H9 (cell line): Measurements from ENCODE around the gene TNXB. TPM values are rescaled to one million over a fixed set of nuclear protein-coding genes. Genes with fewer than 3 reads are reported as not detected.

Experiments used
- DNase-seq: peaks from one replicate; pipeline ENCODE4 v3.0.0-alpha.2; 2017
- H2AFZ ChIP-seq: one replicate; pipeline ENCODE4 v1.6.1; 2013; ENCODE audit warnings: mild to moderate bottlenecking, low read length, control low read depth, moderate library complexity
- H2AK5ac ChIP-seq: 2 replicates; pipeline ENCODE4 v1.6.1; 2013; ENCODE audit warnings: low read length, control low read depth, mixed read lengths; ENCODE audit not compliant: insufficient read length
- H2BK120ac ChIP-seq: one replicate; pipeline ENCODE4 v1.6.1; 2013; ENCODE audit warnings: low read depth, mild to moderate bottlenecking, low read length, control low read depth, inconsistent platforms; ENCODE audit not compliant: poor library complexity, severe bottlenecking
- H2BK12ac ChIP-seq: 2 replicates; pipeline ENCODE4 v1.6.1; 2013; ENCODE audit warnings: low read length, control low read depth, mixed read lengths, low read depth; ENCODE audit not compliant: insufficient read length
- H2BK15ac ChIP-seq: 2 replicates; pipeline ENCODE4 v1.6.1; 2013; ENCODE audit warnings: low read depth, low read length, control low read depth
- H2BK20ac ChIP-seq: one replicate; pipeline ENCODE4 v1.6.1; 2013; ENCODE audit warnings: low read depth, mild to moderate bottlenecking, low read length, control low read depth, inconsistent platforms; ENCODE audit not compliant: poor library complexity, severe bottlenecking
- H2BK5ac ChIP-seq: 2 replicates; pipeline ENCODE4 v1.6.1; 2013; ENCODE audit warnings: low read length, control low read depth, mixed read lengths; ENCODE audit not compliant: insufficient read length
- H3K14ac ChIP-seq: 2 replicates; pipeline ENCODE4 v1.6.1; 2013; ENCODE audit warnings: low read length, control low read depth; ENCODE audit not compliant: insufficient read depth
- H3K18ac ChIP-seq: 2 replicates; pipeline ENCODE4 v1.6.1; 2013; ENCODE audit warnings: low read depth, mild to moderate bottlenecking, mixed read lengths, low read length, control low read depth; ENCODE audit not compliant: insufficient read length
- H3K23ac ChIP-seq: 2 replicates; pipeline ENCODE4 v1.6.1; 2013; ENCODE audit warnings: low read length, control low read depth, mixed read lengths, low read depth; ENCODE audit not compliant: insufficient read length
- H3K23me2 ChIP-seq: 2 replicates; pipeline ENCODE4 v1.6.1; 2013; ENCODE audit warnings: low read depth, mild to moderate bottlenecking, mixed read lengths, low read length, control low read depth; ENCODE audit not compliant: insufficient read length, poor library complexity, severe bottlenecking
- H3K27ac ChIP-seq: 2 replicates; pipeline ENCODE4 v1.5.1; 2013; ENCODE audit warnings: low read length, control low read depth, mixed read lengths, low read depth; ENCODE audit not compliant: insufficient read length
- H3K27me3 ChIP-seq: 2 replicates; pipeline ENCODE4 v1.6.1; 2013; ENCODE audit warnings: low read length, control low read depth, inconsistent platforms; ENCODE audit not compliant: insufficient read depth
- H3K4ac ChIP-seq: 2 replicates; pipeline ENCODE4 v1.6.1; 2013; ENCODE audit warnings: low read depth, mild to moderate bottlenecking, control low read depth, inconsistent platforms, low read length, moderate library complexity
- H3K4me1 ChIP-seq: 2 replicates; pipeline ENCODE4 v1.6.1; 2013; ENCODE audit warnings: low read length, control low read depth, inconsistent platforms; ENCODE audit not compliant: insufficient read depth
- H3K4me2 ChIP-seq: 2 replicates; pipeline ENCODE4 v1.6.1; 2013; ENCODE audit warnings: low read length, control low read depth, mixed read lengths; ENCODE audit not compliant: insufficient read length, insufficient read depth
- H3K56ac ChIP-seq: 2 replicates; pipeline ENCODE4 v1.6.1; 2013; ENCODE audit warnings: low read depth, mild to moderate bottlenecking, mixed read lengths, low read length, control low read depth; ENCODE audit not compliant: insufficient read length
- H3K79me1 ChIP-seq: 2 replicates; pipeline ENCODE4 v1.6.1; 2013; ENCODE audit warnings: low read depth, mild to moderate bottlenecking, moderate library complexity, low read length, control low read depth, inconsistent platforms; ENCODE audit not compliant: insufficient read depth, poor library complexity, severe bottlenecking
- H3K79me2 ChIP-seq: 2 replicates; pipeline ENCODE4 v1.6.1; 2013; ENCODE audit warnings: low read length, control low read depth, inconsistent platforms; ENCODE audit not compliant: insufficient read depth
- H3K9ac ChIP-seq: 2 replicates; pipeline ENCODE4 v1.6.1; 2013; ENCODE audit warnings: low read length, control low read depth, mixed read lengths; ENCODE audit not compliant: insufficient read length; ENCODE audit errors: extremely low read depth
- H3K9me3 ChIP-seq: one replicate; pipeline ENCODE4 v1.6.1; 2013; ENCODE audit warnings: low read depth, low read length, inconsistent platforms; ENCODE audit not compliant: control insufficient read depth
- H3T11ph ChIP-seq: one replicate; pipeline ENCODE4 v1.6.1; 2013; ENCODE audit warnings: mild to moderate bottlenecking, low read length, control low read depth, inconsistent platforms
- H4K20me1 ChIP-seq: one replicate; pipeline ENCODE4 v1.6.1; 2013; ENCODE audit not compliant: control insufficient read depth, insufficient read length, insufficient read depth
- H4K5ac ChIP-seq: 2 replicates; pipeline ENCODE4 v1.6.1; 2013; ENCODE audit warnings: low read depth, mild to moderate bottlenecking, mixed read lengths, low read length, control low read depth; ENCODE audit not compliant: insufficient read length
- H4K8ac ChIP-seq: replicated peaks from 2 replicates; pipeline ENCODE4 v1.6.1; 2013; ENCODE audit warnings: low read length, control low read depth, mixed read lengths, low read depth; ENCODE audit not compliant: insufficient read length
- H4K91ac ChIP-seq: 2 replicates; pipeline ENCODE4 v1.6.1; 2013; ENCODE audit warnings: low read depth, mild to moderate bottlenecking, moderate library complexity, mixed read lengths, low read length, control low read depth; ENCODE audit not compliant: insufficient read length
- H3K27ac Mint-ChIP-seq, 3 experiments: 2 replicates in 2 of 3; 3 replicates in 1 of 3; pipeline ENCODE4 v1.8.0; 2020 to 2021; ENCODE audit warnings: mixed read lengths in 3 of 3, mild to moderate bottlenecking in 1 of 3, moderate library complexity in 1 of 3
- H3K27me3 Mint-ChIP-seq: 2 replicates; pipeline ENCODE4 v1.8.0; 2021; ENCODE audit warnings: low read depth, mild to moderate bottlenecking, moderate library complexity, mixed read lengths
- H3K36me3 Mint-ChIP-seq, 3 experiments: 2 replicates in 2 of 3; 3 replicates in 1 of 3; pipeline ENCODE4 v1.8.0; 2020 to 2021; ENCODE audit warnings: low read depth in 3 of 3, mixed read lengths in 3 of 3; ENCODE audit not compliant: insufficient read depth in 1 of 3
- H3K4me1 Mint-ChIP-seq, 2 experiments: 2 replicates each; pipeline ENCODE4 v1.8.0; 2020; ENCODE audit warnings: mixed read lengths in 2 of 2
- H3K4me3 Mint-ChIP-seq, 2 experiments: 2 replicates in 1 of 2; 3 replicates in 1 of 2; pipeline ENCODE4 v1.8.0; 2020 to 2021; ENCODE audit warnings: mild to moderate bottlenecking in 2 of 2, mixed read lengths in 2 of 2, moderate library complexity in 1 of 2
- H3K9me3 Mint-ChIP-seq, 2 experiments: 2 replicates in 1 of 2; 3 replicates in 1 of 2; pipeline ENCODE4 v1.8.0; 2020; ENCODE audit warnings: mild to moderate bottlenecking in 2 of 2, mixed read lengths in 2 of 2, moderate library complexity in 1 of 2
- CTCF ChIP-seq: fragments of 200-600 bp; sonication (generic); conservative IDR thresholded peaks from 3 replicates; pipeline ENCODE4 v1.8.0; 2021; ENCODE audit warnings: antibody characterized with exemption, mild to moderate bottlenecking
- WGBS: extraction: QIAGEN DNeasy Blood & Tissue Kit; methylation state at CpG from one replicate; pipeline ENCODE4 v1.1.7; 2013; ENCODE audit warnings: missing lambda C conversion rate, low lambda C conversion rate, mixed read lengths; ENCODE audit not compliant: insufficient read length; ENCODE audit errors: extremely low coverage; 5-methylcytosine and 5-hydroxymethylcytosine counted together
- total RNA-seq: library from RNA; stranded (reverse); gene quantifications from 2 replicates; pipeline ENCODE4 v1.2.1, GENCODE V29; 2021

TNXB gene
- total RNA-seq, 1 experiment from 2014 or later = 5.0 TPM

- no peak for DNase-seq
- Histone ChIP-seq H2BK12ac (no peak overlapping the region), H4K91ac (no peak overlapping the region), H3K18ac (no peak overlapping the region), H4K5ac (no peak overlapping the region), H2BK5ac (no peak overlapping the region), H3K23me2 (peaks cover 3% of the 10 kb centered on the region), H4K8ac (no peak overlapping the region), H2BK15ac (no peak overlapping the region), H3K14ac (no peak overlapping the region), H3K56ac (no peak overlapping the region), H3K9ac (no peak overlapping the region), H3K23ac (no peak overlapping the region), H3K27ac (no peak overlapping the region), H3K79me1 (no peaks in the 10 kb centered on the region), H3T11ph (no peak overlapping the region), H3K27me3 (no peaks in the 10 kb centered on the region; the same call in 1 of the 2 replicates), H2AK5ac (no peak overlapping the region), H3K4ac (no peak overlapping the region), H3K4me1 (no peaks in the 10 kb centered on the region), H3K79me2 (no peaks in the 10 kb centered on the region), H2BK120ac (no peak overlapping the region), H3K4me2 (no peak overlapping the region), H2BK20ac (no peak overlapping the region), H2AFZ (no peak overlapping the region), H3K9me3 (no peaks in the 10 kb centered on the region), H4K20me1 (no peaks in the 10 kb centered on the region)
- H3K27me3 Mint-ChIP-seq = peaks cover 27% of the 10 kb centered on the region
- peak overlapping the region; percentile 38 to 71; a peak in 3 of 5 replicates for H3K4me3 Mint-ChIP-seq
- no peaks in the 10 kb centered on the region for H3K9me3 Mint-ChIP-seq
- no peaks in the 10 kb centered on the region; a peak in 1 of 7 replicates for H3K36me3 Mint-ChIP-seq
- H3K27ac Mint-ChIP-seq = peak overlapping the region in 2 of 3 experiments; percentile 50 to 70; a peak in 2 of 7 replicates
- WGBS = no CpG with 5 or more reads among the region's 14 CpGs
- no peak for TF ChIP-seq CTCF
- peaks cover 12 to 25% of the 10 kb centered on the region in 2 experiments for H3K4me1 Mint-ChIP-seq
These were observed 20.6 kb downstream of the TNXB start for GRCh38 chr6:32088487-32089049.
